Mesenchymal stem cell (in vitro differentiated cells and primary cell): ENCODE results near the gene LSR.

ENCODE experiments used
- DNase-seq: peaks from one replicate; pipeline ENCODE4 v3.0.0-alpha.2; 2013
- H2AFZ ChIP-seq: one replicate; pipeline ENCODE4 v1.6.1; 2013; ENCODE audit warnings: low read depth, mild to moderate bottlenecking, control low read depth, inconsistent platforms, low read length, moderate library complexity
- H2AK5ac ChIP-seq: 2 replicates; pipeline ENCODE4 v1.6.1; 2013; ENCODE audit warnings: low read length, moderate library complexity, mild to moderate bottlenecking, inconsistent platforms; ENCODE audit not compliant: severe bottlenecking
- H2BK120ac ChIP-seq: one replicate; pipeline ENCODE4 v1.6.1; 2013; ENCODE audit warnings: low read depth, mild to moderate bottlenecking, inconsistent platforms, low read length, moderate library complexity
- H2BK12ac ChIP-seq, 2 experiments: one replicate each; pipeline ENCODE4 v1.6.1; 2013; ENCODE audit warnings: inconsistent platforms in 2 of 2, low read length in 2 of 2, mild to moderate bottlenecking in 2 of 2, moderate library complexity in 2 of 2, control low read depth in 1 of 2
- H2BK15ac ChIP-seq: one replicate; pipeline ENCODE4 v1.6.1; 2013; ENCODE audit warnings: mild to moderate bottlenecking, low read depth, inconsistent platforms; ENCODE audit not compliant: poor library complexity, severe bottlenecking
- H2BK5ac ChIP-seq: 2 replicates; pipeline ENCODE4 v1.6.1; 2013; ENCODE audit warnings: low read depth, mild to moderate bottlenecking, low read length, control low read depth, inconsistent platforms; ENCODE audit not compliant: poor library complexity, severe bottlenecking
- H3K14ac ChIP-seq, 2 experiments: one replicate each; pipeline ENCODE4 v1.6.1; 2013; ENCODE audit warnings: inconsistent platforms in 2 of 2, low read length in 2 of 2, control low read depth in 1 of 2, mild to moderate bottlenecking in 1 of 2, moderate library complexity in 1 of 2
- H3K18ac ChIP-seq, 2 experiments: one replicate each; pipeline ENCODE4 v1.6.1; 2013; ENCODE audit warnings: inconsistent platforms in 2 of 2, low read length in 2 of 2, control low read depth in 1 of 2, low read depth in 1 of 2, mild to moderate bottlenecking in 1 of 2
- H3K23ac ChIP-seq, 2 experiments: one replicate each; pipeline ENCODE4 v1.6.1; 2013; ENCODE audit warnings: inconsistent platforms in 2 of 2, low read length in 2 of 2, mild to moderate bottlenecking in 2 of 2, moderate library complexity in 2 of 2, control low read depth in 1 of 2
- H3K27ac ChIP-seq: 2 replicates; pipeline ENCODE4 v1.5.1; 2013; ENCODE audit warnings: mild to moderate bottlenecking, moderate library complexity, low read length, control low read depth, inconsistent platforms; ENCODE audit not compliant: poor library complexity, severe bottlenecking
- H3K27me3 ChIP-seq, 2 experiments: 2 replicates each; pipeline versions ENCODE4 v1.6.1 to v1.7.0; 2013; ENCODE audit warnings: low read length in 2 of 2, mild to moderate bottlenecking in 2 of 2, moderate library complexity in 2 of 2, control low read depth in 1 of 2, inconsistent platforms in 1 of 2; ENCODE audit not compliant: control insufficient read depth in 1 of 2, insufficient read depth in 1 of 2
- H3K36me3 ChIP-seq, 2 experiments: 2 replicates each; pipeline versions ENCODE4 v1.6.1 to v1.7.0; 2013; ENCODE audit warnings: low read length in 2 of 2, control low read depth in 1 of 2, inconsistent platforms in 1 of 2, low read depth in 1 of 2, mild to moderate bottlenecking in 1 of 2; ENCODE audit not compliant: insufficient read depth in 2 of 2, control insufficient read depth in 1 of 2
- H3K4ac ChIP-seq, 2 experiments: one replicate each; pipeline ENCODE4 v1.6.1; 2013; ENCODE audit warnings: inconsistent platforms in 2 of 2, low read length in 2 of 2, mild to moderate bottlenecking in 2 of 2, moderate library complexity in 2 of 2, control low read depth in 1 of 2, low read depth in 1 of 2
- H3K4me1 ChIP-seq: 2 replicates; pipeline ENCODE4 v1.6.1; 2013; ENCODE audit warnings: low read depth, low read length, control low read depth; ENCODE audit not compliant: control insufficient read depth, insufficient read depth
- H3K4me2 ChIP-seq: 2 replicates; pipeline ENCODE4 v1.6.1; 2013; ENCODE audit warnings: low read length, mild to moderate bottlenecking, inconsistent platforms; ENCODE audit not compliant: poor library complexity, severe bottlenecking
- H3K4me3 ChIP-seq, 2 experiments: 2 replicates each; pipeline versions ENCODE4 v1.5.1 to v1.7.0; 2013; ENCODE audit warnings: low read length in 2 of 2, mild to moderate bottlenecking in 2 of 2, control low read depth in 1 of 2, low read depth in 1 of 2; ENCODE audit not compliant: insufficient read depth in 1 of 2
- H3K79me1 ChIP-seq: replicated peaks from 2 replicates; pipeline ENCODE4 v1.6.1; 2013; ENCODE audit warnings: mild to moderate bottlenecking, control low read depth, low read length, inconsistent platforms; ENCODE audit not compliant: poor library complexity, severe bottlenecking
- H3K9ac ChIP-seq: 2 replicates; pipeline ENCODE4 v1.7.0; 2013; ENCODE audit warnings: mild to moderate bottlenecking, low read length, moderate library complexity
- H3K9me3 ChIP-seq: 2 replicates; pipeline ENCODE4 v1.7.0; 2013; ENCODE audit warnings: mild to moderate bottlenecking, low read length; ENCODE audit not compliant: control insufficient read depth
- H4K8ac ChIP-seq: one replicate; pipeline ENCODE4 v1.6.1; 2013; ENCODE audit warnings: inconsistent platforms, mild to moderate bottlenecking, low read length, moderate library complexity
- H4K91ac ChIP-seq: one replicate; pipeline ENCODE4 v1.6.1; 2013; ENCODE audit warnings: mild to moderate bottlenecking, low read length, inconsistent platforms
- WGBS: methylation state at CpG from one replicate; pipeline ENCODE4 v1.1.7; 2013; ENCODE audit warnings: mixed read lengths; 5-methylcytosine and 5-hydroxymethylcytosine counted together

The LSR gene

GRCh38 chr19:35313587-35313986 is 64.8 kb downstream of the LSR start:
- Histone ChIP-seq H4K91ac (no peak overlapping the region), H3K23ac (no peak overlapping the region), H2AFZ (no peak overlapping the region), H3K9ac (no peak overlapping the region), H2BK12ac (no peak overlapping the region), H2BK120ac (no peak overlapping the region), H2BK5ac (no peak overlapping the region), H3K27ac (no peak overlapping the region), H3K4me1 (peaks cover 3% of the 10 kb centered on the region), H3K4me3 (no peak overlapping the region), H3K27me3 (peaks cover 0 to 13% of the 10 kb centered on the region in 2 experiments), H2BK15ac (no peak overlapping the region), H3K14ac (no peak overlapping the region), H3K18ac (no peak overlapping the region), H3K79me1 (no peaks in the 10 kb centered on the region), H3K4me2 (no peak overlapping the region), H3K9me3 (no peaks in the 10 kb centered on the region), H4K8ac (no peak overlapping the region), H2AK5ac (no peak overlapping the region), H3K4ac (no peak overlapping the region), H3K36me3 (no peaks in the 10 kb centered on the region)
- 70% methylated on average over 7 of the region's 7 CpGs for WGBS
- DNase-seq, result no peak

DNA sequence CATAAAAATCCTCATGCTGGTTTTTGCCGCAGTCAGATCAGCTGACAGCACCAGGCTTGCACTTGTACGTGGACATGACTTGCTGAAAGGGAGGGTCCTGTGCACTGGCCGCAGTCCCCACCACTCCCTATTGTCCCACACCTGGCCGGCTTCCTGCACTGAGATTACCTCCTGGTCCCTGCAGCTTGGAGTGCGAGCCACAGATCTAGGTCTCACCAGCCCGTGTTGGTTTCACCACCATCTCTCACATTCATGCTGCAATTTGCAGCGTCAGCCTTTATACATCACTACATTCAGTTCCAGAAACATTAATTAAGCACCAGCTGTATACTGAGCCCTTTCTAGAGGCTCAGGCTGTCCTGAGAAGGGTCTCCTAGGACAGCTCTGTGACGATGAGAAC is 65.2 kb downstream of the LSR start:
- Histone ChIP-seq H4K8ac (no peak overlapping the region), H3K9ac (no peak overlapping the region), H2BK120ac (no peak overlapping the region), H3K36me3 (no peaks in the 10 kb centered on the region), H3K4ac (no peak overlapping the region), H3K79me1 (no peaks in the 10 kb centered on the region), H2BK5ac (no peak overlapping the region), H3K27ac (no peak overlapping the region), H3K18ac (no peak overlapping the region), H2AFZ (no peak overlapping the region), H3K4me3 (no peak overlapping the region), H3K14ac (no peak overlapping the region), H3K27me3 (peaks cover 0 to 13% of the 10 kb centered on the region in 2 experiments), H2BK12ac (no peak overlapping the region), H3K23ac (no peak overlapping the region), H2AK5ac (no peak overlapping the region), H2BK15ac (no peak overlapping the region), H3K4me2 (no peak overlapping the region), H3K9me3 (no peaks in the 10 kb centered on the region), H4K91ac (no peak overlapping the region), H3K4me1 (peaks cover 5% of the 10 kb centered on the region)
- DNase-seq, result no peak
- 84% methylated on average over 8 of the region's 8 CpGs for WGBS

GRCh38 chr19:35314858-35315470 is 66.2 kb downstream of the LSR start:
- Histone ChIP-seq H3K36me3 (no peaks in the 10 kb centered on the region), H4K8ac (no peak overlapping the region), H4K91ac (no peak overlapping the region), H2AFZ (no peak overlapping the region), H3K9me3 (no peaks in the 10 kb centered on the region), H3K79me1 (no peaks in the 10 kb centered on the region), H3K9ac (no peak overlapping the region), H3K23ac (no peak overlapping the region), H2BK120ac (no peak overlapping the region), H3K18ac (no peak overlapping the region), H3K14ac (no peak overlapping the region), H3K4me3 (no peak overlapping the region), H3K4ac (no peak overlapping the region), H3K4me1 (peaks cover 8% of the 10 kb centered on the region), H2BK12ac (no peak overlapping the region), H2BK15ac (no peak overlapping the region), H3K4me2 (no peak overlapping the region), H3K27me3 (peaks cover 0 to 10% of the 10 kb centered on the region in 2 experiments), H3K27ac (no peak overlapping the region), H2AK5ac (no peak overlapping the region), H2BK5ac (no peak overlapping the region)
- WGBS, result 86% methylated on average over 10 of the region's 10 CpGs
- DNase-seq, result no peak

GRCh38 chr19:35315883-35316282 is 67.1 kb downstream of the LSR start:
- H4K91ac ChIP-seq, result no peak overlapping the region
- H2BK12ac ChIP-seq, result no peak overlapping the region
- no peak overlapping the region for H2AK5ac ChIP-seq
- no peak overlapping the region for H3K27ac ChIP-seq
- H3K27me3 ChIP-seq, result peaks cover 0 to 6% of the 10 kb centered on the region in 2 experiments
- no peaks in the 10 kb centered on the region for H3K9me3 ChIP-seq
- no peak overlapping the region for H3K9ac ChIP-seq
- H3K4me3 ChIP-seq, result no peak overlapping the region
- H3K79me1 ChIP-seq, result no peaks in the 10 kb centered on the region
- H3K23ac ChIP-seq, result no peak overlapping the region
- no peak overlapping the region for H3K18ac ChIP-seq
- H3K14ac ChIP-seq, result no peak overlapping the region
- no peak overlapping the region for H3K4me2 ChIP-seq
- no peak overlapping the region for H2BK120ac ChIP-seq
- no peaks in the 10 kb centered on the region for H3K36me3 ChIP-seq
- 87% methylated on average over 7 of the region's 9 CpGs for WGBS
- no peak overlapping the region for H3K4ac ChIP-seq
- H2AFZ ChIP-seq, result no peak overlapping the region
- DNase-seq, result no peak
- H4K8ac ChIP-seq, result no peak overlapping the region
- no peak overlapping the region for H2BK5ac ChIP-seq
- peaks cover 8% of the 10 kb centered on the region for H3K4me1 ChIP-seq
- no peak overlapping the region for H2BK15ac ChIP-seq
